Retinal pigment epithelial cell (primary cell): ENCODE measurements around the gene PFAS.

ENCODE experiments used
- DNase-seq: peaks from one replicate; pipeline ENCODE4 v3.0.0-alpha.2; 2010; ENCODE audit warnings: low read depth
- H3K4me3 ChIP-seq: 2 replicates; pipeline ENCODE4 v1.5.1; 2011; ENCODE audit warnings: mild to moderate bottlenecking, low read length, control low read depth, moderate library complexity
- CTCF ChIP-seq: conservative IDR thresholded peaks from 2 replicates; pipeline ENCODE4 v1.5.1; 2011; ENCODE audit warnings: low read depth, low read length, control low read depth, inconsistent platforms

The PFAS gene

DNA sequence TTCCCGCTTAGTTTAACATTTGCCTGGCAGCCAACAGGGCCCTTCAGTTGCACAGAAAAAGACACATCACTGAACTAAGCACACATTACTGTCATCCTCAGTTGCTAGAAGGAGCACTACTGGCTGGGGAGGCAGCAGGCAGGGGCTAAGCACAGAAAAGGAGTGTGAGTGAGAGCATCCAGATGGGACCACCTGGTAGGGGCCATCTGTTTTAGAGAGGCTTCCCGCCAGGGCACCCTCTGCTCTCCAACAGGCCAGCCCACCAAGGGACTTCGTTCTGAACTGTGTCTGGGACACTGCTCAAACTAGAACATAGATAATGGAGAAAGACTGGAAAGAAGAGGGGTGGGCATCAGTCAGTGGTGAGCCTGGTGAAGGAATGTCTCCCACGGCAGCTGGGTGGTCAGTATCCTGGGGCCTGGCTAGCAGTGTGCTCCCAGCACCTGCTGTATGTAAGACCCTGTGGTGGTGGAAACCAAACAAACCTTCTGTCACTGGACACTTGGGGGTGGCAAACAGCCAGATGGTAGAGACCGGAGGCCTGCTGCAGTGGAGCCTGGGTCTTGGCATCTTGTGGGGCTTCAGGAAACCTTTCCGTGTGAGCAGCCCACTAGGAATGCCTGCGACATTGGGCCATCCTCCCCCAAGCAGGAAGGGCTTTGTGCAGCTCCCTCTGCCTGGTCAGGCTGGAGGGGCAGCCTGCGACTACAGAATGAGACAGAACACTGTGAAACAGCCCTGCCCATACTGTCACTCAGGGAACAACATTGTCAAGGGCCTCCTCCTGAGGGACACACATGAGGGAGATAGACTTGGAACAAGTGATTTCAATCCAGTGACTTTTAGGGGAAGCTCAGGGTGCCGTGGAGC is 26.6 kb downstream of the PFAS start:
- DNase-seq = no peak
- TF ChIP-seq CTCF = no peak
- H3K4me3 ChIP-seq = no peak overlapping the region

GRCh38 chr17:8277317-8277716 is 28.2 kb downstream of the PFAS start:
- H3K4me3 ChIP-seq = no peak overlapping the region
- DNase-seq = no peak
- no peak for TF ChIP-seq CTCF

- H3K4me3 ChIP-seq = no peak overlapping the region
- no peak for TF ChIP-seq CTCF
- DNase-seq = no peak
These were observed 33.3 kb downstream of the PFAS start for GRCh38 chr17:8282345-8282744.

GRCh38 chr17:8283356-8283755 is 34.3 kb downstream of the PFAS start:
- DNase-seq = no peak
- H3K4me3 ChIP-seq = no peak overlapping the region
- no peak for TF ChIP-seq CTCF

GRCh38 chr17:8284126-8284525 is 35.0 kb downstream of the PFAS start:
- no peak overlapping the region for H3K4me3 ChIP-seq
- TF ChIP-seq CTCF = no peak
- no peak for DNase-seq

DNA sequence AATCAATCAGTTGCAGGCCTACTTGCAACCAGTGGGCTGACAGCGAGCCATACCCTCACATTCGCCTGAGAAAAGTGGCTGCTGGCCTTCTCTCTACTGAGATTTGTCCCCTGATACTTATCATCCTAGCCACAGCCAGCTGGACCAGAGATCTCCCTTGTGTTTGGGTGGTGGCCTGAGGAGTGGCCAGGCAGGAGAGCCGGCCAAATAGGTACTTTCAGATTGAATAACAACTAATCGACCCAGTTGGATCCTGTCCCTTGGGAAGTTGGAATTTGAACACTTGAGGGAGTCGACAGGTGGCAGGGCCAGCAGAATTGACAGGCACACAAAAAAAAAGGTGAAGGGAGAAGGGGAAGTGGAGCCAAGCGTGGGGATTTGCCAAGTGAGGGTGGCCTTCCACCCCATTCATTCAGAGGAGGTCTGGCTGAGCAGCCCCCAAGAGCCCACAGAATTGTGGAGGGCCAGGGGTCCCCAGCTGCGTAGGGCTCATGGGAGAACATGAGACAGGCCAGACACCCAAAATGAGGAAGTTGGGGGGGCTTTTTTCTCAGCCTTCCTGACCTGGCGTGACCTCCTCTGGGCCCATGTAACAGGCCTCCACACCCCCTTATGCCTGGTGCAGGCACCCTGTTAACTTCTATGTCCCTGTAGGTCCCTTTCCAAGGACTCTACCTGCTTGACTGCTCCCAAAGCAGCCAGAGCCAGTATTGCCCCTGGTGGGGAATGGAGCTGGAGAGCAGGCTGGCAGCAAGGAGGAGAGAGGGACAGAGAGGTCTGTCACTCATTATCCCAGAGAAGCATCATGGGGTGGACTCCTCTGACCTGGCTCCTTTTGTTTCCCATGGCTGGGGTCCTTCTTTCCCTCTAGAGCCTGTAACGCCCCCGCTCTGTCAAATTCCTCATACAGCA is 36.4 kb downstream of the PFAS start:
- no peak for DNase-seq
- no peak for TF ChIP-seq CTCF
- no peak overlapping the region for H3K4me3 ChIP-seq
